Neural progenitor cell (in vitro differentiated cells): Measurements from ENCODE around the gene TCF7L1.

Experiments
- CTCF ChIP-seq: fragments of 200-600 bp; sonication (generic); IDR thresholded peaks from 2 replicates; pipeline ENCODE4 v1.5.1; 2017; ENCODE audit warnings: antibody characterized with exemption, mild to moderate bottlenecking
- EZH2phosphoT487 ChIP-seq: fragments of 200-600 bp; sonication (generic); IDR thresholded peaks from 2 replicates; pipeline ENCODE4 v1.6.1; 2017; ENCODE audit warnings: antibody characterized with exemption

GRCh38 chr2:85240055-85240454 lies 106.9 kb downstream of the TCF7L1 start:
- TF ChIP-seq EZH2phosphoT487 (no peak), CTCF (no peak)
